BE2C (cell line): Measurements from ENCODE around the gene INVS.
A peak's percentile ranks its signal among the peaks of the same experiment; 100 is the strongest.

Experiments used
- DNase-seq: peaks from one replicate; pipeline ENCODE4 v3.0.0-alpha.2; 2020
- H3K27me3 ChIP-seq: fragments of 250-450 bp; sonication (Bioruptor Pico); 2 replicates; pipeline ENCODE4 v1.5.1; 2020; ENCODE audit warnings: mild to moderate bottlenecking
- H3K36me3 ChIP-seq: fragments of 250-450 bp; sonication (Bioruptor Pico); 2 replicates; pipeline ENCODE4 v1.5.1; 2020; ENCODE audit warnings: mild to moderate bottlenecking
- H3K4me1 ChIP-seq: fragments of 250-450 bp; sonication (Bioruptor Pico); 2 replicates; pipeline ENCODE4 v1.5.1; 2020
- H3K4me3 ChIP-seq: 2 replicates; pipeline ENCODE4 v1.5.1; 2011; ENCODE audit warnings: low read depth, low read length
- H3K9me3 ChIP-seq: fragments of 250-450 bp; sonication (Bioruptor Pico); 2 replicates; pipeline ENCODE4 v1.5.1; 2020
- CTCF ChIP-seq: IDR thresholded peaks from 2 replicates; pipeline ENCODE4 v1.5.1; 2012; ENCODE audit warnings: mild to moderate bottlenecking, low read depth, low read length

The INVS gene

GRCh38 chr9:100082782-100083181, 16.3 kb upstream of the INVS start:
- no peak for TF ChIP-seq CTCF
- H3K27me3 ChIP-seq: no peaks in the 10 kb centered on the region
- no peak for DNase-seq
- peaks cover 7% of the 10 kb centered on the region for H3K4me1 ChIP-seq
- peaks cover 1% of the 10 kb centered on the region; the same call in 1 of the 2 replicates for H3K9me3 ChIP-seq
- no peaks in the 10 kb centered on the region for H3K36me3 ChIP-seq
- H3K4me3 ChIP-seq: no peak overlapping the region

DNA sequence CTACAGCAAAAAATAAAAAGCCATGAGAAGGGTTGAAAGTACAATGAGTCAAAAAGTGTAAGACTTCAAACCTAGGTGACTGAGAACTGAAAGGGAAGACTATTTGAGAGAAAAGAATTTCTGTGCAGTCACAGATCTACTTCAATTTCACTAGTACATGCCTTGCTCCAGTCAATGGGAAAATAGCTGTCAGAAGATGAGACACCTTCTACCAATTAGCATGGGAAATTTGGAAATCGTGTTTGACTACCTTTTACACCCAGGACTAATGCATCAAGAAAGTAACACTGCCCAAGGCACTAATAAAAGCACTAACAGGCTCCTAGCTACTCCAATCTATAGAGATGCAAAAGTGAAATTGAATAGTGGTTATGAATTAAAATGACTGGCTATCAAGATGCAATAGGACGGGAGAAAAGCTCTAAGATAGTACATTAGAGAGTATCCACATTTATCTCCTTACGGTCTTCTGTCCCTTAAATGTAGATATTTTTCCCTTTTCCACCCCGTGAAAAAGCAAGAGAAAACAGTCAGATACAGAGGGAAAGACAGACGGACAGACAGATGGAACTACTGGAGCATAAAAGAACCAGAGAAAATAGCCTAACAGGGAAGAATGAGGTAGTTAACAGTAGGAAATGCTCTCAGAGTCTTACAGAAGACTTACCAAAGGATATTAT, 15.5 kb upstream of the INVS start:
- Histone ChIP-seq H3K4me3 (peak overlapping the region; percentile 36), H3K4me1 (peaks cover 11% of the 10 kb centered on the region), H3K27me3 (no peaks in the 10 kb centered on the region), H3K36me3 (no peaks in the 10 kb centered on the region), H3K9me3 (no peaks in the 10 kb centered on the region)
- no peak for DNase-seq
- no peak for TF ChIP-seq CTCF

- H3K4me1 ChIP-seq: peaks cover 11% of the 10 kb centered on the region
- H3K27me3 ChIP-seq: no peaks in the 10 kb centered on the region
- no peak for TF ChIP-seq CTCF
- no peaks in the 10 kb centered on the region for H3K9me3 ChIP-seq
- H3K4me3 ChIP-seq: peak overlapping the region; percentile 36
- DNase-seq: no peak
- H3K36me3 ChIP-seq: no peaks in the 10 kb centered on the region
These were observed 15.0 kb upstream of the INVS start for GRCh38 chr9:100084128-100084453.

DNA sequence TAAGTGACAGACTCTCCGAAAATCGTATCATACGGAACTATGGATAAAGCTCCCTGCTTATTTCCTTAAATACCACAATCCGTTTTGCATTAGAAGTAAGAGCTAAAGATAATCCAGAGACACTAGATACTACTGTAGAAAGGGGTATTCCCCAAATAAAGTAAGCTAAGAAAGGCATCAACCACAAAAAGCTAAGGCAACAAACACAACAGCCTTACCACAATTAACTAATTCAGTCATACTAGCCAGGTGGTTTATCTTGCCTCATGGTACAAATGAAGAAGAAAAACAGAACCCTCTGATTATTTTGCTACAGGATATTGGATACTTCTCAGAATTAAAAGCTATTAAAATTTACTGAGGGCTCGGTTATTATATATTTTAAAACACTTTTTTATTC, 14.3 kb upstream of the INVS start:
- H3K4me1 ChIP-seq: peaks cover 11% of the 10 kb centered on the region; the same call in 1 of the 2 replicates
- no peak for DNase-seq
- no peaks in the 10 kb centered on the region for H3K9me3 ChIP-seq
- no peak overlapping the region for H3K4me3 ChIP-seq
- TF ChIP-seq CTCF: no peak
- H3K36me3 ChIP-seq: no peaks in the 10 kb centered on the region
- no peaks in the 10 kb centered on the region for H3K27me3 ChIP-seq

- DNase-seq: no peak
- Histone ChIP-seq H3K27me3 (no peaks in the 10 kb centered on the region), H3K36me3 (no peaks in the 10 kb centered on the region), H3K9me3 (no peaks in the 10 kb centered on the region), H3K4me1 (peaks cover 11% of the 10 kb centered on the region; the same call in 1 of the 2 replicates), H3K4me3 (no peak overlapping the region)
- no peak for TF ChIP-seq CTCF
These were observed 12.9 kb upstream of the INVS start for GRCh38 chr9:100086097-100086635.

DNA sequence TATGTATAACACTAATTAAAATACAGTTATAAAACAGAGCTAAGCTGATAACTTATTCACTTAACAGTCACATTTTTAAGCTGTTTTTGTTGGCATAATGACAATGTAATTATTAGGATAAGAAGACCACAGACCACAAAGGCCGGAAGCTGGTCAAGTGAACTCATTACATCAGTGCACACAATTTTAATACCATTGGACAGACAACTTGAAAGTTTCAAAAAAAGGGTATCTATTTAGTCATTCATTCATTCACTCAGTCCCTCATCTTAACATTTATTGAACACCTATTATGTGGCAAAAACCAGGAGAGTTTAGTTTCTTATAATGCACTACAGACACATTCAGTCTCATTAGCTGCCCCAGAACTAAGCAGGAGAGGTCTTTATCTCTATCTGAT, 11.8 kb upstream of the INVS start:
- H3K27me3 ChIP-seq: no peaks in the 10 kb centered on the region
- TF ChIP-seq CTCF: no peak
- no peak overlapping the region for H3K4me3 ChIP-seq
- H3K36me3 ChIP-seq: no peaks in the 10 kb centered on the region
- no peak for DNase-seq
- H3K9me3 ChIP-seq: no peaks in the 10 kb centered on the region
- H3K4me1 ChIP-seq: peaks cover 11% of the 10 kb centered on the region; the same call in 1 of the 2 replicates
